OCI-LY3 (cell line): Measurements from ENCODE around the gene CHST8.

Source experiments
- EZH2phosphoT487 ChIP-seq: fragments of 200-600 bp; shearing (Covaris generic); IDR thresholded peaks from 2 replicates; pipeline ENCODE4 v1.6.1; 2018; ENCODE audit warnings: antibody characterized with exemption, mixed run types, low read depth
- TF ChIP-seq, protein P1 (sequence below): fragments of 200-600, 300-600 bp; sonication (generic); IDR thresholded peaks from 2 replicates; pipeline ENCODE4 v1.5.1; 2014; ENCODE audit warnings: antibody characterized with exemption, low read length, low read depth

DNA sequence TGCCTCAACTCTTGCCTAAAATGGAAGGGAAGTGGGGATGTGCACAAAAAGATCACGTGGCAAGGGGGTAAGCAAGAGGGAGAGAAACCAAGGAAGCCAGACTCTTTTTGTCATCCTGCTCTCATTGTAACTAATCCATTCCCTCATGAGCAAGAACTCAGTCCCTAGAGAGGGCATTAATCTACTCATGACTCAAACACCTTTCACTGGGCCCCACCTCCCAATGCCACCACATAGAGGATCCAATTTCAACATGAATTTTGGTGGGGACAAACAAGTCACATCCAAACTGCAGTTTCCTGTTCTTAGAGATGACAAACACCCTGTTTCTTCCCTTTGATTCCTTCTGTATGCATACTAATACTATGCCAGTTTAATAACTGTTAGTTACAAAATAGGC, 11.2 kb upstream of the CHST8 start:
- TF ChIP-seq, protein P1, sequence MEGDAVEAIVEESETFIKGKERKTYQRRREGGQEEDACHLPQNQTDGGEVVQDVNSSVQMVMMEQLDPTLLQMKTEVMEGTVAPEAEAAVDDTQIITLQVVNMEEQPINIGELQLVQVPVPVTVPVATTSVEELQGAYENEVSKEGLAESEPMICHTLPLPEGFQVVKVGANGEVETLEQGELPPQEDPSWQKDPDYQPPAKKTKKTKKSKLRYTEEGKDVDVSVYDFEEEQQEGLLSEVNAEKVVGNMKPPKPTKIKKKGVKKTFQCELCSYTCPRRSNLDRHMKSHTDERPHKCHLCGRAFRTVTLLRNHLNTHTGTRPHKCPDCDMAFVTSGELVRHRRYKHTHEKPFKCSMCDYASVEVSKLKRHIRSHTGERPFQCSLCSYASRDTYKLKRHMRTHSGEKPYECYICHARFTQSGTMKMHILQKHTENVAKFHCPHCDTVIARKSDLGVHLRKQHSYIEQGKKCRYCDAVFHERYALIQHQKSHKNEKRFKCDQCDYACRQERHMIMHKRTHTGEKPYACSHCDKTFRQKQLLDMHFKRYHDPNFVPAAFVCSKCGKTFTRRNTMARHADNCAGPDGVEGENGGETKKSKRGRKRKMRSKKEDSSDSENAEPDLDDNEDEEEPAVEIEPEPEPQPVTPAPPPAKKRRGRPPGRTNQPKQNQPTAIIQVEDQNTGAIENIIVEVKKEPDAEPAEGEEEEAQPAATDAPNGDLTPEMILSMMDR = no peak
- no peak for TF ChIP-seq EZH2phosphoT487
